SH-SY5Y (cell line): ENCODE data around the gene MT1M.

Experiments
- GATA2 ChIP-seq: IDR thresholded peaks from 2 replicates; pipeline ENCODE4 v1.6.1; 2011; ENCODE audit warnings: mild to moderate bottlenecking, low read depth, low read length
- GATA3 ChIP-seq: IDR thresholded peaks from 2 replicates; pipeline ENCODE4 v1.6.1; 2011; ENCODE audit warnings: low read depth, mild to moderate bottlenecking, low read length, moderate library complexity

DNA sequence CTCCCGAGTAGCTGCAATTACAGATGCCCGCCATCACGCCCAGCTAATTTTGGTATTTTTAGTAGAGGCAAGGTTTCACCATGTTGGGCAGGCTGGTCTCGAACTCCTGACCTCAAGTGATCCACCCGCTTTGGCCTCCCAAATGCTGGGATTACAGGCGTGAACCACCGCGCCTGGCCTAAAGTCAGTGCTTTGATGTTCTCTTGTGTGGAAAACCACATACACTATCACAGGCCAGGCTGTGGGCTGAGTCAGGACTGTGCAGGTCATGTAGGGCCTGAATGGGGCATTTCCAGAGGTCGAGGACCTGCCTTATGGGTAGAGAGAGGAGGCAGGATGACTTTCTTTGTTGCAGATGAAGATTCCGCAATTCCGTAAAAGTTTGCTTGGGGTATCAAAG, 48.2 kb upstream of the MT1M start:
- TF ChIP-seq GATA3, result no peak
- no peak for TF ChIP-seq GATA2
